ENCODE data around the gene TMEM121B.

TMEM121B gene

DNA sequence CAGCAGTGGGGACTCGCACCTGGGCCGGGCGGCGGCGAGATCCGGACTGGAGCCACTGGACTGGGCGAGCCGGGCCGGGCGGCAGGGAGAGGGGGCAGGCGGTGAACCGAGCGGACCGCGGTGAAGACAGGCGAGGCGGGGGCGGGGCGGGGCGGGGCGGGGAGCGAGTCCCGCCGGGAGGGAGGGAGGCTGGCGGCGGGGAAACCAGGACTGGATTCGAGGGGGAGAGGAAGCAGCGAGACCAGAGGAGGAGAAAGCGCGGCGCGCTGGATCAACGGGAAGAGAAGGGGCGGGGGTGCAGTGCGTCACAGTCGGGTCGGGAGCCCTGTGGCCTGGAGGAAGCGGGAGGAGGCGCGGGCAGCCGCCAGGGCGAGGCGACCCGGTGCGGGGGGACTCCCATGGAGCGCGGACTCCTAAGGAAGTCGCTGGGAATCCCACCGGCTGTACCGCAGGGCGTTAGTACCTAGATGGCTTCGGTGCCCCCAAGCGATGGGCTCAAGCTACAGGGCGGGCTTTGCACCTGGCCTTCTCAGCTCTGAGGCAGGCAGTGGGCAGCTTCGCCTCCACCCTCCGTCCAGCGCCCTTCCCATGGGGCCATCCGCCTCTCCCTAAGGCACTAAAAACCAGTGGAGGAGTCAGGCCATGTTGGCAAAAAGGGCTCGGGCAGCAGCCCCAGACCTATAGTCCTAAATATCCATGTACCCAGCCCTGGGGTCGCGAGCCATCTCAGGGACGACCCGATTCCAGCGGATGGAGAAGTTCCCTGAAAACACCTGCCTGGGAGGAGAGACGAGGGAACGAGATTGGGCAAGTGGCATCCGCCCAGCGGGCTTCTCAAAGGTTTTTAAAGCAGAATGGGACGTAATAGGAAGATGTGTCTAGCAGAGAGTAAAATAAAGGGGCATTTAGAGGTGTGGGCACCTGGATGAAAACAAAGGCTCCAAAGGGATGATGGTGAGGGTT is at the start of gene TMEM121B:
TSS of gene TMEM121B (minus strand) at position 128 of the 963 bp plus-strand sequence. CDS start 233 bp downstream, outside the sequence.
- Histone ChIP-seq H3K27me3 (peaks cover 0 to 50% of the 10 kb centered on the region in 2 donors), H3K4me1 (peaks cover 0 to 18% (median 14%) of the 10 kb centered on the region in 4 donors), H3K4me3 (peak within 1 kb of the TSS; percentile 48 to 59), H3K9me3 (no peaks in the 10 kb centered on the region), H3K36me3 (no peaks in the 10 kb centered on the region), H3K27ac (no peak within 1 kb of the TSS)
- intact Hi-C loops (cut with DNase I; ENCODE audit: low total_unique reads) = no loop called here
- TF ChIP-seq, protein P1, sequence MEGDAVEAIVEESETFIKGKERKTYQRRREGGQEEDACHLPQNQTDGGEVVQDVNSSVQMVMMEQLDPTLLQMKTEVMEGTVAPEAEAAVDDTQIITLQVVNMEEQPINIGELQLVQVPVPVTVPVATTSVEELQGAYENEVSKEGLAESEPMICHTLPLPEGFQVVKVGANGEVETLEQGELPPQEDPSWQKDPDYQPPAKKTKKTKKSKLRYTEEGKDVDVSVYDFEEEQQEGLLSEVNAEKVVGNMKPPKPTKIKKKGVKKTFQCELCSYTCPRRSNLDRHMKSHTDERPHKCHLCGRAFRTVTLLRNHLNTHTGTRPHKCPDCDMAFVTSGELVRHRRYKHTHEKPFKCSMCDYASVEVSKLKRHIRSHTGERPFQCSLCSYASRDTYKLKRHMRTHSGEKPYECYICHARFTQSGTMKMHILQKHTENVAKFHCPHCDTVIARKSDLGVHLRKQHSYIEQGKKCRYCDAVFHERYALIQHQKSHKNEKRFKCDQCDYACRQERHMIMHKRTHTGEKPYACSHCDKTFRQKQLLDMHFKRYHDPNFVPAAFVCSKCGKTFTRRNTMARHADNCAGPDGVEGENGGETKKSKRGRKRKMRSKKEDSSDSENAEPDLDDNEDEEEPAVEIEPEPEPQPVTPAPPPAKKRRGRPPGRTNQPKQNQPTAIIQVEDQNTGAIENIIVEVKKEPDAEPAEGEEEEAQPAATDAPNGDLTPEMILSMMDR (IDR thresholded peaks at IDR 0.05) = no peak
- DNase-seq = peak in 1 of 2 donors; percentile 49

DNA sequence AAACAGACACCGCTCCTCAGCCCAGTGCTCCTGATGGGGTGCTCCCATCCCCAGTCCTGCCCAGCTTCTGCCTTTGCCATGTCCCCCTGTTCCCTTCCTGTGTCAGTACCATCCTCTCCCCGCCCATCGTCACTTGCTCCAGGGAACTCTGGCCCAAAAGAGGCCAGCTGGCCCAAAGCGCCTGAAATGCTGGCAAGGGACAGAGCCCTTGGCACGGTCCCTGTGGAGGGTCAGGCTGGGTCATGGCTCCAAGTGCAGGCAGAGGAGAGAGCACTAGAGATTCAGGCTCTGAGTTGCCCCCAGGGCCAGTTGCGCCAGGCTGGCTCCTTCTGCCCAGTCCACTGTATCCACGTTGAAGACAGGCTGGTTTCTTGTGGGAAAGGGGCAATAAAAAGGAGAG is 46.3 kb upstream of the TMEM121B start:
- peaks cover 0 to 22% (median 18%) of the 10 kb centered on the region in 4 donors for H3K4me1 ChIP-seq
- no peaks in the 10 kb centered on the region for H3K36me3 ChIP-seq
- no peak overlapping the region for H3K4me3 ChIP-seq
- intact Hi-C loops (cut with DNase I; ENCODE audit: low total_unique reads) = no loop called here
- TF ChIP-seq, protein P1 (IDR thresholded peaks at IDR 0.05) = no peak
- H3K27me3 ChIP-seq = no peaks in the 10 kb centered on the region
- DNase-seq = peak in 1 of 2 donors; percentile 81
- peak overlapping the region; percentile 32 to 41 for H3K27ac ChIP-seq
- no peaks in the 10 kb centered on the region for H3K9me3 ChIP-seq

DNA sequence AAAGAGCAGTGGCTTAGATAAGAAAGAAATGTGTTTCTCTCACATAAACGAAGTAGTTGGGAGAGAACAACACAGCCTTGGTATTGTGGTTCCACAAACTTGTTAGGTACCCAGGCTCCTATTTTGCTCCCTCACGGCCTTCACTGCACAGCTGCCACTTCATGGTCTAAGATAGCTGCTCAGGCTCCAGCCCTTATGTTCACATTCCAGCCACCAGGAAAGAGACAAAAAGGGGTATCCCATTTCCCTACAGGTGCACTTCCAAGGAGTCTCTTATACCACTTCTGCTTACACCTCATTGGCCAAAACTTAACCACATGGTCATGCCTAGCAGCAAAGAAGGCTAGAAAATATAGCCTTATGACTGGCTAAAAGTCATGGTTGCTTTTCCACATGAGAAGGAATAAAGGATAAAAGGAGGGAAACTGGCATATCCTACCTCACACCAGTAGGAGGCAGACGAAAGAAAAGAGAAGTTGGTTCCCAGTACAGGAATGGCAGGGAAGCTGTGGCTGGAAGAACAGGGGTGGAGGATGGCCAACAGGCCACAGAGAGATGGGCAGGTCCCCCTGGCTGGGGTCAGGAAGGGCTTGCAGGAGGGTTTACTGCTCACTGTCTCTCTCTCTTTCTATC is 43.3 kb upstream of the TMEM121B start:
- DNase-seq = no peak
- intact Hi-C loops (cut with DNase I; ENCODE audit: low total_unique reads) = no loop called here
- no peaks in the 10 kb centered on the region for H3K36me3 ChIP-seq

GRCh38 chr22:17162731-17163130 is 41.6 kb upstream of the TMEM121B start:
- H3K4me3 ChIP-seq = no peak overlapping the region
- no peaks in the 10 kb centered on the region for H3K9me3 ChIP-seq
- H3K36me3 ChIP-seq = no peaks in the 10 kb centered on the region
- intact Hi-C loops (cut with DNase I; ENCODE audit: low total_unique reads) = no loop called here
- no peak overlapping the region for H3K27ac ChIP-seq
- TF ChIP-seq, protein P1 (IDR thresholded peaks at IDR 0.05) = no peak
- no peaks in the 10 kb centered on the region for H3K27me3 ChIP-seq
- DNase-seq = no peak
- peaks cover 0 to 22% (median 12%) of the 10 kb centered on the region in 4 donors for H3K4me1 ChIP-seq

More for the DNA sequence above, 43.3 kb upstream of the TMEM121B start:
- H3K27me3 ChIP-seq = no peaks in the 10 kb centered on the region
- H3K4me3 ChIP-seq = no peak overlapping the region
- H3K9me3 ChIP-seq = no peaks in the 10 kb centered on the region
- peaks cover 0 to 17% (median 11%) of the 10 kb centered on the region in 4 donors for H3K4me1 ChIP-seq
- TF ChIP-seq, protein P1 (IDR thresholded peaks at IDR 0.05) = no peak
- H3K27ac ChIP-seq = no peak overlapping the region

- Histone ChIP-seq H3K9me3 (no peaks in the 10 kb centered on the region), H3K27me3 (no peaks in the 10 kb centered on the region), H3K4me3 (no peak overlapping the region), H3K4me1 (peaks cover 0 to 23% (median 13%) of the 10 kb centered on the region in 4 donors), H3K36me3 (no peaks in the 10 kb centered on the region), H3K27ac (no peak overlapping the region)
- intact Hi-C loops (cut with DNase I; ENCODE audit: low total_unique reads) = no loop called here
- no peak for DNase-seq
- TF ChIP-seq, protein P1 (IDR thresholded peaks at IDR 0.05) = no peak
Measured at GRCh38 chr22:17161991-17162390, 40.8 kb upstream of the TMEM121B start.
